Measurements from ENCODE around the gene SEC16A. TPM values are rescaled to one million over a fixed set of nuclear protein-coding genes. Genes with fewer than 3 reads are reported as not detected.

Gene SEC16A
- total RNA-seq (2021; fragmentation: NEBNext Ultra II Directional; extraction: Animal tissue kit (Norgen Biotek cat#: 25700)), result 10 to 100 TPM; 63.2 to 98.6 (median 75.5) TPM
- long read RNA-seq, partial matches to known transcripts, result 6 of 15 reads
- long read RNA-seq, other reads (novel, unspliced or antisense), result 9 of 15 reads

GRCh38 chr9:136482793-136483588 lies at the start of gene SEC16A:
TSS of gene SEC16A (minus strand) at chr9:136483040. CDS start at chr9:136477615, 5,425 bp downstream.
- Mint-ChIP-seq H3K27ac (peak within 1 kb of the TSS; percentile 99), H3K27me3 (ENCODE audit: insufficient read depth) (peaks cover 2% of the 10 kb centered on the region), H3K9me3 (no peaks in the 10 kb centered on the region)

DNA sequence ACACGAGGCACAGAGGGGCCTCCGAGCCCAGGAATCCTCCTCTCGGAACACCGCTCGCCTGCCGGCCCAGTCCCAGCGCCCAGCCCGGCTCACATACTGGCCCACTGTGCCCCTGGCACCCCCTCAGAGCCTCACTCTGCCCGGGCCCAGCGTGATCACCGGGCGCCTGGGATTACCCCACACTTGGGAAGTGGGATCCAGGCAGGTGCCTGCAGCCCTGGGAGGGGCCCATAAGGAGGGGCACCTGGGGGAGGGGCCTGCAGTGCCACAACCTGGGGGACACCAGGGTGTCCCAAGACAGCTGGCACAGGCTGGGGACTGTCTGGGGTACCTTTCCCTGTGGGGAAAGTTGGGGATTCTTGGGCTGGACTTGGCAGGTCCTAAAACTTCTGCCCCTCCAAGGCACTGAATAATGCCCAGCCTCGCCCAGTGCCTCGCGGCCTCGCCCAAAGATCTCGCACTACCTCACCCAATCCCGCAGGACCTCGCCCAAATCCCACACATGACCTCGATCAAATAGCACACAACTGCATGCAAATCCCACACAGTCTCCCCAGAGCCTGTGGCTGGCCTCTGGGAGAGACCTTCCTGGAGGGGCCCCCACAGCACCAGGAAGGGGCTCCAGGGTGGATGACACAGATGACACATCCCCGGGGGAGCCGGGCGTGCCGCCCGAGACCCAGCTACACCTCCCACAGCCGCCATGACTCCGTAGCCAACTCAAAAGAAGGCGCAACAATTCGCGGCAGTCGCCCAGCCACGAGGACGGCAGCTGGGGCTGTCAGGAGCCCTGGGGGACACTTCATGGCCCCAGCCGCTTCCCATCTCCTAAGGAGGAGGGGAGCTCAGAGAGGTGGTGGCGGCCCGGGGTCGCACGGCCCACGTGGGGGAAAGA lies 49.3 kb upstream of the SEC16A start:
- H3K9me3 Mint-ChIP-seq, result no peaks in the 10 kb centered on the region
- no peak overlapping the region; the same call in 1 of the 2 replicates for H3K27ac Mint-ChIP-seq
- no peaks in the 10 kb centered on the region for H3K36me3 Mint-ChIP-seq (ENCODE audit: low read depth)
- H3K4me1 Mint-ChIP-seq (ENCODE audit: low read depth), result no peaks in the 10 kb centered on the region
- no peak overlapping the region for H3K4me3 Mint-ChIP-seq
- H3K27me3 Mint-ChIP-seq (ENCODE audit: insufficient read depth), result peaks cover 4% of the 10 kb centered on the region; the same call in 1 of the 2 replicates
- TF ChIP-seq, protein P1, sequence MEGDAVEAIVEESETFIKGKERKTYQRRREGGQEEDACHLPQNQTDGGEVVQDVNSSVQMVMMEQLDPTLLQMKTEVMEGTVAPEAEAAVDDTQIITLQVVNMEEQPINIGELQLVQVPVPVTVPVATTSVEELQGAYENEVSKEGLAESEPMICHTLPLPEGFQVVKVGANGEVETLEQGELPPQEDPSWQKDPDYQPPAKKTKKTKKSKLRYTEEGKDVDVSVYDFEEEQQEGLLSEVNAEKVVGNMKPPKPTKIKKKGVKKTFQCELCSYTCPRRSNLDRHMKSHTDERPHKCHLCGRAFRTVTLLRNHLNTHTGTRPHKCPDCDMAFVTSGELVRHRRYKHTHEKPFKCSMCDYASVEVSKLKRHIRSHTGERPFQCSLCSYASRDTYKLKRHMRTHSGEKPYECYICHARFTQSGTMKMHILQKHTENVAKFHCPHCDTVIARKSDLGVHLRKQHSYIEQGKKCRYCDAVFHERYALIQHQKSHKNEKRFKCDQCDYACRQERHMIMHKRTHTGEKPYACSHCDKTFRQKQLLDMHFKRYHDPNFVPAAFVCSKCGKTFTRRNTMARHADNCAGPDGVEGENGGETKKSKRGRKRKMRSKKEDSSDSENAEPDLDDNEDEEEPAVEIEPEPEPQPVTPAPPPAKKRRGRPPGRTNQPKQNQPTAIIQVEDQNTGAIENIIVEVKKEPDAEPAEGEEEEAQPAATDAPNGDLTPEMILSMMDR (IDR thresholded peaks at IDR 0.05), result no peak
- no peak for DNase-seq

More at GRCh38 chr9:136482793-136483588, at the start of gene SEC16A:
- TF ChIP-seq, protein P1 (IDR thresholded peaks at IDR 0.05), result no peak
- Mint-ChIP-seq H3K4me1 (ENCODE audit: low read depth) (peaks cover 21% of the 10 kb centered on the region), H3K4me3 (peak within 1 kb of the TSS; percentile 91), H3K36me3 (ENCODE audit: low read depth) (peaks cover 16% of the 10 kb centered on the region; the same call in 1 of the 2 replicates)
- peak; percentile 96 for DNase-seq

DNA sequence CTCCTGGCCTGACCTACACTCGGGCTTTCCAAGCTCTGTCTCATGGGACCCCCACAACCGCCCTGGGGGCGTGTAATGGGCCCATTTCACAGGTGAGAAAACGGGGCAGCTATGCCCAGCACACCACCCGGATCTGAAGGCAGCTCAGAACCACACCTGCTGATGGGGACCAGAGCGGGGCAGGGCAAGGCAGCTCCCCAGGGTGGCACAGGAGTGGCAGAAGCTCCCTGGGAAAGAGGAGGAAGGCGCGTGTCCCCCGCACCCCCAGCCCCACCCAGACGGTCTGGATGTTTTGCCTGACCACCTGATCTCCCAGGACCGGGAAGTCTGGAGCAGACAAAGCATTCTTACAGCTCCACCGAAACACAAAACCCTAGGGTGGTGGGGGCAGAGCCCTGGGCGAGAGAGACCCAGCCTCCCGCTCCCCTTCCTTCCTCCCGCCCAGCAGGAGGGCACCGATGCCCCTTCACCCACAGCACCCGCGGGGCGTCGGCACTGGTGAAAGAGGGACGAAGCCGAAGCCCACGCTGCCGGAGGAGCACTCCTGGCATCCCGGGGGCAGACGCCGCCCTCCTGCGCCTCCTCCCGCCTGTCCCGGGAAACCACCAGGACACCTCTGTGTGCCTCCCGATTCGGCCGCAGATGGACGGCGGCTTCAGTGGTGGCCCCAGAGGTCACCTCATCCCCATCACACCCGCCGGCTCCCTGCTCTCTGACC lies 48.5 kb upstream of the SEC16A start:
- H3K27ac Mint-ChIP-seq, result no peak overlapping the region
- no peaks in the 10 kb centered on the region for H3K4me1 Mint-ChIP-seq (ENCODE audit: low read depth)
- TF ChIP-seq, protein P1 (IDR thresholded peaks at IDR 0.05), result no peak
- no peaks in the 10 kb centered on the region for H3K36me3 Mint-ChIP-seq (ENCODE audit: low read depth)
- no peak overlapping the region for H3K4me3 Mint-ChIP-seq
- no peak for DNase-seq
- no peaks in the 10 kb centered on the region for H3K9me3 Mint-ChIP-seq
- peaks cover 4% of the 10 kb centered on the region; the same call in 1 of the 2 replicates for H3K27me3 Mint-ChIP-seq (ENCODE audit: insufficient read depth)

GRCh38 chr9:136530461-136531089 lies 47.7 kb upstream of the SEC16A start:
- DNase-seq, result no peak
- Mint-ChIP-seq H3K4me1 (ENCODE audit: low read depth) (no peaks in the 10 kb centered on the region), H3K36me3 (ENCODE audit: low read depth) (no peaks in the 10 kb centered on the region), H3K27ac (no peak overlapping the region), H3K4me3 (no peak overlapping the region), H3K27me3 (ENCODE audit: insufficient read depth) (peaks cover 4% of the 10 kb centered on the region; the same call in 1 of the 2 replicates), H3K9me3 (no peaks in the 10 kb centered on the region)
- TF ChIP-seq, protein P1 (IDR thresholded peaks at IDR 0.05), result no peak

Measured in HFFc6 (cell line).